Measurements from ENCODE around the gene IRX5. TPM values are rescaled to one million over a fixed set of nuclear protein-coding genes. Genes with fewer than 3 reads are reported as not detected.

IRX5 gene
- total and polyA plus RNA-seq, 2 of the 8 experiments (the other 6 are each of a cell fraction or from before 2014, with no cell fraction given): 0.48 to 0.56 TPM

- TF ChIP-seq TCF12 (IDR thresholded peaks at IDR 0.05; ENCODE audit: low read depth, low read length) (0 out of 2 replicates have a peak, but pooled peaks have one; percentile 48), POLR2A (IDR thresholded peaks at IDR 0.05; ENCODE audit: control extremely low read depth in 1 of 2, low read depth in 2 of 2, low read length in 2 of 2) (no peak), RFX5 (IDR thresholded peaks at IDR 0.05; ENCODE audit: borderline replicate concordance, low read depth, low read length) (no peak), RXRA (IDR thresholded peaks at IDR 0.05; ENCODE audit: insufficient read depth, low read depth, low read length) (no peak), TAF1 (IDR thresholded peaks at IDR 0.05; ENCODE audit: low read depth, low read length) (no peak), NANOG (IDR thresholded peaks at IDR 0.05; ENCODE audit: insufficient read depth, low read depth, low read length, poor library complexity, severe bottlenecking) (no peak), SAP30 (IDR thresholded peaks at IDR 0.05; ENCODE audit: insufficient read depth, insufficient replicate concordance, low read length) (no peak), NRF1 (IDR thresholded peaks at IDR 0.05; ENCODE audit: low read depth, low read length) (no peak), CHD1 (IDR thresholded peaks at IDR 0.05; ENCODE audit: low read depth, low read length) (no peak), POU5F1 (IDR thresholded peaks at IDR 0.05; ENCODE audit: low read depth, low read length) (no peak), EZH2 (IDR thresholded peaks at IDR 0.05; ENCODE audit: low read depth, low read length, severe bottlenecking) (peak; percentile 84), HDAC6 (IDR thresholded peaks at IDR 0.05; ENCODE audit: low read depth, low read length) (no peak), SIN3A (conservative IDR thresholded peaks at IDR 0.05 in 1 of 2, IDR thresholded peaks at IDR 0.05 in 1 of 2; ENCODE audit: low read depth in 1 of 2, low read length in 2 of 2) (no peak), MAFK (IDR thresholded peaks at IDR 0.05; ENCODE audit: low read depth, low read length) (no peak), BACH1 (IDR thresholded peaks at IDR 0.05; ENCODE audit: low read length) (0 out of 2 replicates have a peak, but pooled peaks have one; percentile 25)
- TF ChIP-seq, protein P1, sequence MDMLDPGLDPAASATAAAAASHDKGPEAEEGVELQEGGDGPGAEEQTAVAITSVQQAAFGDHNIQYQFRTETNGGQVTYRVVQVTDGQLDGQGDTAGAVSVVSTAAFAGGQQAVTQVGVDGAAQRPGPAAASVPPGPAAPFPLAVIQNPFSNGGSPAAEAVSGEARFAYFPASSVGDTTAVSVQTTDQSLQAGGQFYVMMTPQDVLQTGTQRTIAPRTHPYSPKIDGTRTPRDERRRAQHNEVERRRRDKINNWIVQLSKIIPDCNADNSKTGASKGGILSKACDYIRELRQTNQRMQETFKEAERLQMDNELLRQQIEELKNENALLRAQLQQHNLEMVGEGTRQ (IDR thresholded peaks at IDR 0.05; ENCODE audit: low read length): no peak
- TF ChIP-seq, protein P2, sequence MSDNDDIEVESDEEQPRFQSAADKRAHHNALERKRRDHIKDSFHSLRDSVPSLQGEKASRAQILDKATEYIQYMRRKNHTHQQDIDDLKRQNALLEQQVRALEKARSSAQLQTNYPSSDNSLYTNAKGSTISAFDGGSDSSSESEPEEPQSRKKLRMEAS (IDR thresholded peaks at IDR 0.05): no peak
These were observed 4.0 kb downstream of the IRX5 start (continued) for GRCh38 chr16:54934481-54935265.

Measured in H1 (cell line).